Stomach (tissue), 4 donors: ENCODE measurements around the gene IL17REL.

Source experiments
- CTCF ChIP-seq, 7 experiments: fragments of 450-650 bp in 4 of 7; fragments of 200-600 bp in 3 of 7; sonication (generic) in 3 of 7; IDR thresholded peaks; one replicate each; pipeline ENCODE4 v1.5.1; 2016 to 2019; ENCODE audit warnings: antibody characterized with exemption in 7 of 7, control low read depth in 2 of 7, mild to moderate bottlenecking in 1 of 7
- POLR2A ChIP-seq, 4 donors: fragments of 450-650 bp; IDR thresholded peaks; one replicate each; pipeline ENCODE4 v1.6.1; 2016; ENCODE audit warnings: antibody characterized with exemption in 4 of 4, control low read depth in 2 of 4, mild to moderate bottlenecking in 1 of 4, moderate library complexity in 1 of 4

- no peak for TF ChIP-seq CTCF (IDR thresholded peaks at IDR 0.05)
- no peak for TF ChIP-seq POLR2A (IDR thresholded peaks at IDR 0.05)
Measured at GRCh38 chr22:50007057-50007511, 5.5 kb downstream of the IL17REL start.
